Measurements from ENCODE around the gene BAIAP3.

DNA sequence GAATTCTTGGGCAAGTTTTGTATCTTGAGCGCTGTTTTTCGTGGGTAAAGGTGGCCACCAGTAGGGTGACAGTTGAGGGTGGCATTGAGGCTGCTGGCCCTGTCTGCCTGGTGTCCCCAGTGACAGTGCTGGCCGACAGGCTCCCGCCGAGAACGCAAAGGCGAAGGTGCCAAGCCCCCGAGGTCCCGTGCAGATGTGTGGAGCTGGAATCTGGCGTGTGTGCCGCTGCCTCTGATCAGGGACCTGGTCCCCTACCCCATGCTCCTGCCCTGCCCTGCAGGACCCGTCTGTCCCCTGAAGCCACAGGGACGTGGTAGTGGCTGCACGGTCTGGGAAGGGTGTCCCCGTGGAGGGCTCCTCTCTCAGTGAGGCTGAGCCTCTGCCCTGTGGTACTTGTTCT, 20.5 kb upstream of the BAIAP3 start:
- TF ChIP-seq CTCF (IDR thresholded peaks at IDR 0.05 in 8 of 11, conservative IDR thresholded peaks at IDR 0.05 in 3 of 11) (no peak), POLR2AphosphoS5 (IDR thresholded peaks at IDR 0.05) (peak in 1 of 3 donors; percentile 8), POLR2A (IDR thresholded peaks at IDR 0.05) (no peak)
